ENCODE data around the gene PCDH9.

PCDH9 gene

GRCh38 chr13:66911411-66911939, 318.7 kb downstream of the PCDH9 start:
- no peak for TF ChIP-seq CTCF (IDR thresholded peaks at IDR 0.05; ENCODE audit: insufficient read depth, low read depth, low read length, missing control alignments)
- no peak for DNase-seq (ENCODE audit: low read depth)
- H3K4me3 ChIP-seq (ENCODE audit: low read length): no peak overlapping the region

GRCh38 chr13:66899955-66900354, 330.2 kb downstream of the PCDH9 start:
- no peak for TF ChIP-seq CTCF (IDR thresholded peaks at IDR 0.05; ENCODE audit: insufficient read depth, low read depth, low read length, missing control alignments)
- no peak for DNase-seq (ENCODE audit: low read depth)

DNA sequence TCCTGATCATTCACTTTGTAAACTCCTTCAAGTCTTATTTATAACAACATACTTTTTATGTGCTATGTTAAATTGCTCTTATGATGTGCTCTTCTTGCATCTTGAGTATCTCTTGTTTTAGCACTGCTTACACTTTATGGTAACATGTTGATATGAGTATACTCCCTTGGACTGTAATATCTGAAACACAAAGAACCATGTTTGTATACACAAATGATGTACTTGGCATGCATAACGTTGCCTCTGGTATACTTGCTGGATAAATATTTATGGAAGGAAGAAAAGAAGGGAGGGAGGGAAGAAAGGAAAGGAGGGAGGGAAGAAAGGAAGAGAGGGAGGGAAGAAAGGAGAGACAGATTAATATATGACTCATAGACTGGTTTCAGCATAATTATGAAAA, 333.2 kb downstream of the PCDH9 start:
- H3K4me3 ChIP-seq (ENCODE audit: low read length): no peak overlapping the region

More at GRCh38 chr13:66899955-66900354, 330.2 kb downstream of the PCDH9 start:
- no peak overlapping the region for H3K4me3 ChIP-seq (ENCODE audit: low read length)

GRCh38 chr13:66895780-66896179, 334.4 kb downstream of the PCDH9 start:
- TF ChIP-seq CTCF (IDR thresholded peaks at IDR 0.05; ENCODE audit: insufficient read depth, low read depth, low read length, missing control alignments): no peak
- no peak overlapping the region for H3K4me3 ChIP-seq (ENCODE audit: low read length)
- DNase-seq (ENCODE audit: low read depth): no peak

More for the DNA sequence above, 333.2 kb downstream of the PCDH9 start:
- DNase-seq (ENCODE audit: low read depth): no peak
- no peak for TF ChIP-seq CTCF (IDR thresholded peaks at IDR 0.05; ENCODE audit: insufficient read depth, low read depth, low read length, missing control alignments)

DNA sequence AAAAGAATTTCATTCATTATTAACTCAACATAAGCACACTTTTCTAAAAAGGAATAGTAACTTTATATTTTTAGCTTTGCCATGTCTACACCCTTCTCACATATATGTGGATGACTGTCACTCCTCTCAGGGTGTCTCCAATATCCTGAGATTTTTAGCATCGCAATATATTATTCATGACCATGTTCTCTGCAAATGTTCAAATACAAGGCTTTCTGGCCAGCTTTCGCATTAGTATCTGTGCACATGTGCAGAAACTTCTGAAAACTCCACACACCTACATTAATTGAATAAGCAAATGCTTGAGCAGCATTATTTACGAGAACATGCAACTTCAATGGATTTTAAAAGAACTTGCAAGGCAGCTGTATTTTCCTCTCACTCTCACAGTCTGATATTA, 334.8 kb downstream of the PCDH9 start:
- DNase-seq (ENCODE audit: low read depth): no peak
- H3K4me3 ChIP-seq (ENCODE audit: low read length): no peak overlapping the region
- no peak for TF ChIP-seq CTCF (IDR thresholded peaks at IDR 0.05; ENCODE audit: insufficient read depth, low read depth, low read length, missing control alignments)

- no peak for TF ChIP-seq CTCF (IDR thresholded peaks at IDR 0.05; ENCODE audit: insufficient read depth, low read depth, low read length, missing control alignments)
- H3K4me3 ChIP-seq (ENCODE audit: low read length): no peak overlapping the region
- DNase-seq (ENCODE audit: low read depth): peak; percentile 28
These were observed 341.4 kb downstream of the PCDH9 start for GRCh38 chr13:66888698-66889097.

DNA sequence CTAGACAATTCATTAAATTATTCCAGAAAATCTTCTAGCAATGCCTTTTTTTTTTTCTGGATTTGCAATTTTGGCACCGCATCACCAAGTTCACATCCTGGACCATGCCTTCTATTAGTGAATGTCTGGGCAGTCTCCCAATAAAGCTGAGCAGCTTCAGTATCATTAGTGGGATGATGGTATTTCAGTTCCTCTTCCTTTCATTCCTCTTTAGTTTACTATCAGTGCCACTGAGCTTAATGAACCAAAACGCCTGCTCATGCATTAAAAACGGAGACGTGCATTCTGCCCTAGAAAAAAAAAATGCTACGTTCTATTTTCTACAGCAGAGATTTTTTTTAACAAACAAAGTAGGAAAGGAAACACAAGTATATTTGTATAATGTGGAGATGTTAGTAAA, 343.0 kb downstream of the PCDH9 start:
- TF ChIP-seq CTCF (IDR thresholded peaks at IDR 0.05; ENCODE audit: insufficient read depth, low read depth, low read length, missing control alignments): no peak
- DNase-seq (ENCODE audit: low read depth): no peak
- no peak overlapping the region for H3K4me3 ChIP-seq (ENCODE audit: low read length)

Data from epithelial cell of esophagus (primary cell).